ENCODE data around the gene PPIL3.

Gene PPIL3

GRCh38 chr2:200869014-200869413 lies 19.9 kb downstream of the PPIL3 start:
- no peak overlapping the region for H3K27ac ChIP-seq
- TF ChIP-seq ZFX (IDR thresholded peaks at IDR 0.05), result no peak
- TF ChIP-seq CTCF (conservative IDR thresholded peaks at IDR 0.05), result no peak

GRCh38 chr2:200864176-200865034 lies 24.5 kb downstream of the PPIL3 start, which contains the start of gene CLK1:
Gene CLK1, minus strand, starts transcription at chr2:200864658. Its CDS starts 2,796 bp downstream, at chr2:200861862.
- H3K27ac ChIP-seq, result peak within 1 kb of the TSS; percentile 98
- no peak for TF ChIP-seq CTCF (conservative IDR thresholded peaks at IDR 0.05)
- peak; percentile 50; the same call in 1 of the 2 replicates for TF ChIP-seq ZFX (IDR thresholded peaks at IDR 0.05)

- peak overlapping the region; percentile 98 for H3K27ac ChIP-seq
- TF ChIP-seq ZFX (IDR thresholded peaks at IDR 0.05), result no peak
- no peak for TF ChIP-seq CTCF (conservative IDR thresholded peaks at IDR 0.05)
Observed at GRCh38 chr2:200863782-200864175, 25.1 kb downstream of the PPIL3 start.

GRCh38 chr2:200862532-200863000 lies 26.3 kb downstream of the PPIL3 start:
- peak overlapping the region; percentile 16; the same call in 1 of the 2 replicates for H3K27ac ChIP-seq

GRCh38 chr2:200861617-200862155 lies 27.2 kb downstream of the PPIL3 start:
- H3K27ac ChIP-seq, result no peak overlapping the region; the same call in 1 of the 2 replicates
- TF ChIP-seq ZFX (IDR thresholded peaks at IDR 0.05) (no peak), CTCF (conservative IDR thresholded peaks at IDR 0.05) (no peak)

More at GRCh38 chr2:200862532-200863000, 26.3 kb downstream of the PPIL3 start:
- no peak for TF ChIP-seq CTCF (conservative IDR thresholded peaks at IDR 0.05)
- TF ChIP-seq ZFX (IDR thresholded peaks at IDR 0.05), result no peak

- no peak overlapping the region for H3K27ac ChIP-seq
- TF ChIP-seq CTCF (conservative IDR thresholded peaks at IDR 0.05) (no peak), ZFX (IDR thresholded peaks at IDR 0.05) (no peak)
Observed at GRCh38 chr2:200860092-200860795, 28.6 kb downstream of the PPIL3 start.

Measured in C4-2B (cell line).